Loucy (cell line): ENCODE data around the gene SLC43A2.
"Not testable (repeated sequence)": the region's sequence is repeated elsewhere in the genome, so short reads cannot be mapped to it uniquely, and the experiment has no call there.

Source experiments
- H2AFZ ChIP-seq: fragments of 200-600 bp; sonication (generic); 2 replicates; pipeline ENCODE4 v1.6.0; 2016; ENCODE audit warnings: antibody characterized with exemption, mild to moderate bottlenecking, low read length, moderate library complexity
- H3F3A ChIP-seq: fragments of 200-600 bp; 2 replicates; pipeline ENCODE4 v1.6.0; 2016; ENCODE audit warnings: antibody characterized with exemption, low read depth, mild to moderate bottlenecking
- H3K27me3 ChIP-seq: fragments of 200-600 bp; sonication (generic); 2 replicates; pipeline ENCODE4 v1.6.1; 2014; ENCODE audit warnings: low read length, mild to moderate bottlenecking; ENCODE audit not compliant: insufficient read depth, poor library complexity, severe bottlenecking
- H3K36me3 ChIP-seq: fragments of 200-600 bp; sonication (generic); 2 replicates; pipeline ENCODE4 v1.6.1; 2016; ENCODE audit warnings: low read length; ENCODE audit not compliant: insufficient read depth
- H3K4me1 ChIP-seq: fragments of 200-600 bp; sonication (generic); 2 replicates; pipeline ENCODE4 v1.5.1; 2014; ENCODE audit warnings: low read length, mild to moderate bottlenecking; ENCODE audit not compliant: insufficient read depth, poor library complexity, severe bottlenecking
- H3K4me2 ChIP-seq: fragments of 200-600 bp; sonication (generic); 2 replicates; pipeline ENCODE4 v1.6.0; 2014; ENCODE audit warnings: antibody characterized with exemption, low read length, low read depth, mild to moderate bottlenecking; ENCODE audit not compliant: poor library complexity, severe bottlenecking
- H3K4me3 ChIP-seq: fragments of 200-600 bp; sonication (generic); 2 replicates; pipeline ENCODE4 v1.5.1; 2014; ENCODE audit warnings: low read length, mild to moderate bottlenecking, mixed read lengths; ENCODE audit not compliant: poor library complexity, severe bottlenecking
- H3K79me2 ChIP-seq: fragments of 200-600 bp; sonication (generic); 2 replicates; pipeline ENCODE4 v1.6.1; 2014; ENCODE audit warnings: low read length; ENCODE audit not compliant: insufficient read depth
- H3K9ac ChIP-seq: fragments of 200-600 bp; sonication (generic); 2 replicates; pipeline ENCODE4 v1.6.0; 2014; ENCODE audit warnings: mild to moderate bottlenecking, low read depth, low read length, moderate library complexity; ENCODE audit not compliant: poor library complexity, severe bottlenecking
- H3K9me2 ChIP-seq: fragments of 200-600 bp; sonication (generic); replicated peaks from 2 replicates; pipeline ENCODE4 v1.6.1; 2016; ENCODE audit warnings: low read depth, low read length, mixed read lengths
- H3K9me3 ChIP-seq: fragments of 200-600 bp; sonication (generic); 2 replicates; pipeline ENCODE4 v1.6.1; 2014; ENCODE audit warnings: mild to moderate bottlenecking, antibody characterized with exemption, low read length, low read depth; ENCODE audit not compliant: insufficient read depth
- H4K20me1 ChIP-seq: fragments of 200-600 bp; sonication (generic); 2 replicates; pipeline ENCODE4 v1.6.0; 2014; ENCODE audit warnings: antibody characterized with exemption, low read length, mild to moderate bottlenecking; ENCODE audit not compliant: insufficient read depth, poor library complexity, severe bottlenecking
- CTCF ChIP-seq: fragments of 200-600 bp; sonication (generic); conservative IDR thresholded peaks from 2 replicates; pipeline ENCODE4 v1.5.1; 2014; ENCODE audit warnings: mild to moderate bottlenecking, antibody characterized with exemption, low read length
- EZH2phosphoT487 ChIP-seq: fragments of 200-600 bp; IDR thresholded peaks from 2 replicates; pipeline ENCODE4 v1.6.1; 2018; ENCODE audit warnings: antibody characterized with exemption, mild to moderate bottlenecking, moderate library complexity, borderline replicate concordance

The SLC43A2 gene

GRCh38 chr17:1627982-1628855 lies at the start of gene SLC43A2:
Gene SLC43A2, minus strand, starts transcription at chr17:1628834. Its CDS starts 960 bp downstream, at chr17:1627874.
- Histone ChIP-seq H2AFZ (peak within 1 kb of the TSS; percentile 58), H3K9me2 (no peaks in the 10 kb centered on the region), H3F3A (peaks cover 3% of the 10 kb centered on the region; the same call in 1 of the 2 replicates), H3K9me3 (no peaks in the 10 kb centered on the region), H3K27me3 (no peaks in the 10 kb centered on the region), H3K36me3 (no peaks in the 10 kb centered on the region), H4K20me1 (no peaks in the 10 kb centered on the region), H3K9ac (peak within 1 kb of the TSS; percentile 80), H3K4me3 (peak within 1 kb of the TSS; percentile 98), H3K79me2 (peaks cover 44% of the 10 kb centered on the region; the same call in 1 of the 2 replicates), H3K4me2 (peak within 1 kb of the TSS; percentile 86), H3K4me1 (peaks cover 40% of the 10 kb centered on the region)
- no peak for TF ChIP-seq EZH2phosphoT487
- TF ChIP-seq CTCF, result no peak

GRCh38 chr17:1676401-1676800 lies 47.8 kb upstream of the SLC43A2 start:
- Histone ChIP-seq H3K4me1 (peaks cover 4% of the 10 kb centered on the region), H2AFZ (no peak overlapping the region), H3K4me2 (no peak overlapping the region), H3K79me2 (peaks cover 38% of the 10 kb centered on the region), H3K27me3 (no peaks in the 10 kb centered on the region), H3K9ac (no peak overlapping the region), H4K20me1 (peaks cover 40% of the 10 kb centered on the region), H3K9me3 (no peaks in the 10 kb centered on the region), H3F3A (no peaks in the 10 kb centered on the region), H3K4me3 (no peak overlapping the region), H3K9me2 (no peaks in the 10 kb centered on the region), H3K36me3 (peaks cover 95% of the 10 kb centered on the region)
- TF ChIP-seq EZH2phosphoT487 (no peak), CTCF (no peak)

DNA sequence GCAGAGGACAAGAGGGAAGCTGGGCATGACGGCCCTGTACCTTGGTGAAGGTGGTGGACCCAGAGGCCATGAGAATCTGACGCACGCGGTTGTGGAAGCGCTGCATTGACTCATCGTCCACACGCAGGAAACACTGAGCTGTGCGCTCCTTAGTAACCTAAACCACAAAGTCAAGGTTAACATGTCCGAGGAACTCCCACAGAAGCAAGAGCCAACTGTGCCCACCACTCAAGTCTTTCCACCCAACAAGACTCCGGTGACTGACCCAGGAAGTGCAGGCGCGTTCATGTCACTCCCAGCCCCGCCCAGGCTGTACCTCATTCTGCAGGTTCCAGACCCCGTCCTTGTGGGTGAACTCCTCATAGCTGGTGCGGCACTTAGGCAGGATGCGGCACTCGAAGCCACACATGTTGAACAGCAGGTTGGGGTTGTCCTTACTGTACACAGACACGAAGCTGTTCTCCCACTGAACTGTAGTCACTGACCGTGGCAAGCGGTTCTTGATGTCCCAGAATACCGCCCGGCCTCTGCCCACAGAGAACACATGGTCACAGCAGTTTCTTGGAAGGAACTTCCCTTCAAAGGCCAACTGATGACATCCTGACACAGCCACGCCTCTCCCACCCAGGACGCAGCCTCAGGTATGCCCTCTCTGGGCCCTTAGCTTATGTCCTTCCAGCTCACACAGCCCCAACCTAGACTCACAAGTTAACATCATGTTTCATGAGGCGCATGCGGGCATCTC lies 44.6 kb upstream of the SLC43A2 start:
- Histone ChIP-seq H3F3A (no peaks in the 10 kb centered on the region), H4K20me1 (peaks cover 19% of the 10 kb centered on the region), H3K27me3 (no peaks in the 10 kb centered on the region), H3K36me3 (peaks cover 90% of the 10 kb centered on the region), H3K4me3 (no peak overlapping the region), H3K9ac (no peak overlapping the region), H3K4me1 (no peaks in the 10 kb centered on the region), H3K9me2 (no peaks in the 10 kb centered on the region), H3K4me2 (no peak overlapping the region), H3K79me2 (peaks cover 7% of the 10 kb centered on the region; the same call in 1 of the 2 replicates), H2AFZ (no peak overlapping the region), H3K9me3 (no peaks in the 10 kb centered on the region)
- TF ChIP-seq EZH2phosphoT487 (no peak), CTCF (no peak)

DNA sequence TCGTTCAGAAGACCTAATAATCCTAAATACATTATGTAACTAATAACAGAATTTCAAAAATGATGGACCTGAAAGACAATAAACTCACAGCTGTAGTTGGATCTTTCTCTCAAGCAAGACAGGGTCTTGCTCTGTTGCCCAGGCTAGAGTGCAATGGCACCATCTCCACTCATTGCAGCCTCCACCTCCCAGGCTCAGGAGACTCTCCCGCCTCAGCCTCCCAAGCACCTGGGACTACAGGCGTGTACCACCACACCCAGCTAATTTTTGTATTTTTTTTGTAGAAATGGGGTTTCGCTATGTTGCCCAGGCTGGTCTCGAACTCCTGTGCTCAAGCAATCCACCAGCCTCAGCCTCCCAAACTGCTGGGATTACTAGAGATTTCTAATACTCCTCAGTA lies 35.3 kb upstream of the SLC43A2 start:
- H3K36me3 ChIP-seq, result peaks cover 71% of the 10 kb centered on the region; the same call in 1 of the 2 replicates
- H3K9ac ChIP-seq, H3K27me3 ChIP-seq, H3K79me2 ChIP-seq, H3K4me2 ChIP-seq, H3K4me3 ChIP-seq, H3K9me2 ChIP-seq, H2AFZ ChIP-seq, H3F3A ChIP-seq, H3K4me1 ChIP-seq, H3K9me3 ChIP-seq, H4K20me1 ChIP-seq: not testable (repeated sequence)
